ENCODE data around the gene TNS3.

DNA sequence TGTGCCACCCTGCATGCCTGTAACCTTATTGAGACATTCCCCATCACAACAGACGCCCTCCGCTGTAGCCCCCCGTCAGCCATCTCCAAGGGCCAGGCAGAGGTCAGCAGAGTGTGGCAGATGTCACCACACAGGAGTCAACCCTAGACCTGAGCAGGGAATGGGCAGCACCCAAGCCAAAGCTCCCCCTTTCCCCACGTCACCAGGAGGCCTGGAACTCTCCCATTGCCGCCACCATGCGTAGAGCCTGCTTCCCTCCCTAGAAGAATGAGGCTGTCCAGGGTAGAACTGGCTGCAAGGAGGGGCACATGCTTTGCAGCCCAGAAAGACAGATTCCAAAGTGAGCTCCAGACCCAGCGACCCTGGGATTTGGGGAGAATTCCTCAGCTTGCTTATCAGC, 342.9 kb downstream of the TNS3 start:
- TF ChIP-seq, protein P1, sequence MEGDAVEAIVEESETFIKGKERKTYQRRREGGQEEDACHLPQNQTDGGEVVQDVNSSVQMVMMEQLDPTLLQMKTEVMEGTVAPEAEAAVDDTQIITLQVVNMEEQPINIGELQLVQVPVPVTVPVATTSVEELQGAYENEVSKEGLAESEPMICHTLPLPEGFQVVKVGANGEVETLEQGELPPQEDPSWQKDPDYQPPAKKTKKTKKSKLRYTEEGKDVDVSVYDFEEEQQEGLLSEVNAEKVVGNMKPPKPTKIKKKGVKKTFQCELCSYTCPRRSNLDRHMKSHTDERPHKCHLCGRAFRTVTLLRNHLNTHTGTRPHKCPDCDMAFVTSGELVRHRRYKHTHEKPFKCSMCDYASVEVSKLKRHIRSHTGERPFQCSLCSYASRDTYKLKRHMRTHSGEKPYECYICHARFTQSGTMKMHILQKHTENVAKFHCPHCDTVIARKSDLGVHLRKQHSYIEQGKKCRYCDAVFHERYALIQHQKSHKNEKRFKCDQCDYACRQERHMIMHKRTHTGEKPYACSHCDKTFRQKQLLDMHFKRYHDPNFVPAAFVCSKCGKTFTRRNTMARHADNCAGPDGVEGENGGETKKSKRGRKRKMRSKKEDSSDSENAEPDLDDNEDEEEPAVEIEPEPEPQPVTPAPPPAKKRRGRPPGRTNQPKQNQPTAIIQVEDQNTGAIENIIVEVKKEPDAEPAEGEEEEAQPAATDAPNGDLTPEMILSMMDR (IDR thresholded peaks at IDR 0.05), result no peak
- TF ChIP-seq POLR2A (IDR thresholded peaks at IDR 0.05), result no peak
